Endothelial cell of umbilical vein (primary cell): ENCODE measurements around the gene SETBP1. TPM values are rescaled to one million over a fixed set of nuclear protein-coding genes. Genes with fewer than 3 reads are reported as not detected.

Experiments
- BruUV-seq: library from RNA; stranded (reverse); fragments of 400-500 nt; replicated peaks from 2 replicates; lab custom pipeline; 2021; lab: Mats Ljungman, UMichigan
- CTCF ChIA-PET: fragments of 300-600, 350-600 bp; sonication (Branson Sonifier 250); formaldehyde crosslinking; loops from one replicate; lab custom pipeline; 2021; ENCODE audit warnings: antibody characterized with exemption, inconsistent platforms; lab: Charles Lee
- POLR2A ChIA-PET: fragments of 300-600, 350-600 bp; sonication (Branson Sonifier 250); formaldehyde crosslinking; loops from one replicate; lab custom pipeline; 2021; ENCODE audit warnings: antibody characterized with exemption, inconsistent platforms; lab: Charles Lee
- DNase-seq: peaks from one replicate; pipeline ENCODE4 v3.0.0-alpha.2; 2011; ENCODE audit warnings: low read depth, low spot score
- FAIRE-seq: peaks from 2 replicates; lab custom pipeline; 2011; peaks lifted over from hg19 to GRCh38; lab: Jason Lieb, UNC
- H2AFZ ChIP-seq: 2 replicates; pipeline ENCODE4 v1.6.0; 2012; ENCODE audit warnings: low read depth, low read length, control low read depth, inconsistent platforms
- H3K27ac ChIP-seq: 2 replicates; pipeline ENCODE4 v1.5.1; 2011; ENCODE audit warnings: low read depth, mild to moderate bottlenecking, control low read depth, low read length, moderate library complexity; ENCODE audit not compliant: insufficient read depth
- H3K27me3 ChIP-seq, 2 experiments: 2 replicates each; pipeline versions ENCODE4 v1.6.0 to v1.6.1; 2011; ENCODE audit warnings: low read length in 2 of 2, mixed read lengths in 1 of 2; ENCODE audit not compliant: control insufficient read depth in 2 of 2, insufficient read depth in 2 of 2
- H3K36me3 ChIP-seq, 2 experiments: 2 replicates in 1 of 2; 3 replicates in 1 of 2; pipeline ENCODE4 v1.5.1; 2011; ENCODE audit warnings: low read length in 2 of 2, mild to moderate bottlenecking in 1 of 2, moderate library complexity in 1 of 2; ENCODE audit not compliant: control insufficient read depth in 2 of 2, insufficient read depth in 2 of 2; ENCODE audit errors: extremely low read depth in 1 of 2
- H3K4me1 ChIP-seq: 3 replicates; pipeline ENCODE4 v1.5.1; 2011; ENCODE audit warnings: mild to moderate bottlenecking, low read length; ENCODE audit not compliant: control insufficient read depth, insufficient read depth; ENCODE audit errors: extremely low read depth
- H3K4me2 ChIP-seq: 2 replicates; pipeline ENCODE4 v1.6.1; 2011; ENCODE audit warnings: low read length, control low read depth, mixed read lengths; ENCODE audit not compliant: insufficient read depth
- H3K4me3 ChIP-seq, 3 experiments: fragments of 200-600 bp in 1 of 3; sonication (generic), shearing (Covaris generic) in 1 of 3; replicated peaks in 1 of 3; 2 replicates each; pipeline ENCODE4 v1.5.1; 2011 to 2016; ENCODE audit warnings: control low read depth in 3 of 3, low read length in 3 of 3, mild to moderate bottlenecking in 2 of 3, inconsistent platforms in 1 of 3, low read depth in 1 of 3, moderate library complexity in 1 of 3; ENCODE audit not compliant: insufficient read depth in 1 of 3
- H3K79me2 ChIP-seq: 2 replicates; pipeline ENCODE4 v1.6.0; 2012; ENCODE audit warnings: low read length, inconsistent platforms; ENCODE audit not compliant: control insufficient read depth, insufficient read depth
- H3K9ac ChIP-seq: replicated peaks from 2 replicates; pipeline ENCODE3; 2011; ENCODE audit warnings: low read length, control low read depth; ENCODE audit not compliant: insufficient read depth; ENCODE audit errors: extremely low read depth
- H3K9me1 ChIP-seq: replicated peaks from 3 replicates; pipeline ENCODE4 v1.6.0; 2011; ENCODE audit warnings: mild to moderate bottlenecking, low read length; ENCODE audit not compliant: control insufficient read depth, insufficient read depth; ENCODE audit errors: extremely low read depth
- H3K9me3 ChIP-seq: replicated peaks from 2 replicates; pipeline ENCODE4 v1.5.1; 2012; ENCODE audit warnings: low read length, inconsistent platforms; ENCODE audit not compliant: control insufficient read depth, insufficient read depth
- H4K20me1 ChIP-seq: replicated peaks from 2 replicates; pipeline ENCODE3; 2011; ENCODE audit warnings: mild to moderate bottlenecking, low read length; ENCODE audit not compliant: control insufficient read depth, insufficient read depth; ENCODE audit errors: extremely low read depth
- EZH2 ChIP-seq: IDR thresholded peaks from 2 replicates; pipeline ENCODE4 v1.6.1; 2012; ENCODE audit warnings: borderline replicate concordance, low read depth, mild to moderate bottlenecking, moderate library complexity, low read length, inconsistent platforms; ENCODE audit not compliant: severe bottlenecking
- FOS ChIP-seq: IDR thresholded peaks from 2 replicates; pipeline ENCODE4 v1.6.1; 2011; ENCODE audit warnings: mild to moderate bottlenecking, low read length, moderate library complexity, borderline replicate concordance; ENCODE audit not compliant: insufficient read depth
- GATA2 ChIP-seq: IDR thresholded peaks from 2 replicates; pipeline ENCODE4 v1.7.0; 2011; ENCODE audit warnings: low read depth, mild to moderate bottlenecking, moderate library complexity, mixed read lengths, low read length; ENCODE audit not compliant: insufficient read length, insufficient read depth
- JUN ChIP-seq: IDR thresholded peaks from 2 replicates; pipeline ENCODE4 v1.6.1; 2011; ENCODE audit warnings: borderline replicate concordance, low read depth; ENCODE audit not compliant: insufficient read length, insufficient read depth
- MYC ChIP-seq: IDR thresholded peaks from one replicate; pipeline ENCODE4 v1.6.1; 2011; ENCODE audit warnings: mild to moderate bottlenecking, low read depth, low read length
- POLR2A ChIP-seq: IDR thresholded peaks from 2 replicates; pipeline ENCODE4 v1.6.1; 2012; ENCODE audit warnings: low read depth, mild to moderate bottlenecking, control low read depth, low read length
- POLR2AphosphoS5 ChIP-seq: IDR thresholded peaks from 2 replicates; pipeline ENCODE4 v1.6.1; 2012; ENCODE audit warnings: low read depth, mild to moderate bottlenecking, control low read depth, low read length, moderate library complexity; ENCODE audit not compliant: insufficient read depth
- dilution Hi-C: fragments of 300-500 bp; cut with MboI; formaldehyde crosslinking; loops from one replicate; pipeline ENCODE4 v1.15.0; 2019; ENCODE audit warnings: low sequenced_read_pairs; ENCODE audit not compliant: extremely low pct_ligation_motif_present
- intact Hi-C: fragments of 100-400 bp; cut with micrococcal nuclease; formaldehyde crosslinking; loops from one replicate; pipeline ENCODE4 v1.10.0; 2022
- polyA plus RNA-seq, 4 experiments: library from polyadenylated mRNA; depleted of rRNA in 3 of 4; stranded (reverse) in 3 of 4; unstranded in 1 of 4; fragments of >200 nt; gene quantifications; 2 replicates each; pipeline versions ENCODE4 v1.2.1 to v1.2.3, GENCODE V29; 2011 to 2012; ENCODE audit warnings: missing spikeins in 1 of 4
- total RNA-seq: library from RNA; stranded (reverse); gene quantifications from 2 replicates; pipeline ENCODE4 v1.2.3, GENCODE V29; 2021
- TF ChIP-seq, protein P1 (sequence below), 2 donors: IDR thresholded peaks; 1 replicate in 1 of 2; 2 replicates in 1 of 2; pipeline ENCODE4 v1.5.1; 2011; ENCODE audit warnings: low read length in 2 of 2, mild to moderate bottlenecking in 2 of 2, moderate library complexity in 2 of 2, control low read depth in 1 of 2, inconsistent platforms in 1 of 2, low read depth in 1 of 2; ENCODE audit not compliant: insufficient read depth in 1 of 2; ENCODE audit errors: extremely low read depth in 1 of 2
- TF ChIP-seq, protein P2 (sequence below): IDR thresholded peaks from 2 replicates; pipeline ENCODE4 v1.6.1; 2011; ENCODE audit not compliant: insufficient read depth, insufficient read length

Gene SETBP1
- total and polyA plus RNA-seq, 2 donors (not counting 3 experiments of a cell fraction or from before 2014, with no cell fraction given) = 0.76 to 3.1 TPM

DNA sequence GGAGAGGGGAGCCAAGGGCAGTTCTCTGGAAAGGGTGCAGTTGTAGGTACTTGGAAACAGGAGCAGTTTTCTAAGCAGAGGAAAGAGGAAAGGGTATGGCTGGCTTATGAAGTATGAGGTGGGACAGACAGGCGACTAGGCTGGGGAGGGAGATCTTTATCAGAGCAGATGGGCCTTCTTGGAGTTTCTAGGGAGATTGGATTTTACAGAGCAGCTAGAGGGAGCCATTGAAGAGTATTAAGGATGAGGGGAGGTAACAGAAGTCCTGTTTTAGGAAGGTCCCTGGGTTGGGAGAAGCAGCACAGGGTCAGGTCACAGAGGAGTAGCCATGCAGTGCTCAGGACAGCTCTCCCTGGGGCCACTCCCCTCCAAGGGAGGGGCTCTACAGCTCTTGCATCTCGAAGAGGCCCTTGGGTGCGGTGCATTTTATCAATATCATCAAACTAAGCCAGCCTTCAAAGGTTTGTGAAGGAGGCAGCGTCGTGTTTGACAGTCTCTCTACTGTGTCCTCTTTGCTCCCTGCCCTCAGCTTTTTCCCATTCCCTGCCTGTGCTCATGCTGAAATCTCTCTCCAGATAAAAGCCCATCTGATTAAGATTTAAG is 154.3 kb downstream of the SETBP1 start:
- Histone ChIP-seq H3K9me1 (no peaks in the 10 kb centered on the region), H3K27me3 (no peaks in the 10 kb centered on the region), H3K4me2 (no peak overlapping the region), H3K79me2 (no peaks in the 10 kb centered on the region), H3K27ac (no peak overlapping the region), H3K9me3 (no peaks in the 10 kb centered on the region), H3K4me1 (no peaks in the 10 kb centered on the region), H4K20me1 (no peaks in the 10 kb centered on the region), H3K4me3 (no peak overlapping the region), H3K36me3 (no peaks in the 10 kb centered on the region), H3K9ac (no peak overlapping the region), H2AFZ (no peak overlapping the region)
- FAIRE-seq (no peak), DNase-seq (no peak)
- BruUV-seq = no TSS peak
- dilution Hi-C loops (no loop called here), intact Hi-C loops (no loop called here)
- POLR2A ChIA-PET = no interaction called here
- CTCF ChIA-PET = no interaction called here
- no peak for TF ChIP-seq GATA2
- TF ChIP-seq, protein P1, sequence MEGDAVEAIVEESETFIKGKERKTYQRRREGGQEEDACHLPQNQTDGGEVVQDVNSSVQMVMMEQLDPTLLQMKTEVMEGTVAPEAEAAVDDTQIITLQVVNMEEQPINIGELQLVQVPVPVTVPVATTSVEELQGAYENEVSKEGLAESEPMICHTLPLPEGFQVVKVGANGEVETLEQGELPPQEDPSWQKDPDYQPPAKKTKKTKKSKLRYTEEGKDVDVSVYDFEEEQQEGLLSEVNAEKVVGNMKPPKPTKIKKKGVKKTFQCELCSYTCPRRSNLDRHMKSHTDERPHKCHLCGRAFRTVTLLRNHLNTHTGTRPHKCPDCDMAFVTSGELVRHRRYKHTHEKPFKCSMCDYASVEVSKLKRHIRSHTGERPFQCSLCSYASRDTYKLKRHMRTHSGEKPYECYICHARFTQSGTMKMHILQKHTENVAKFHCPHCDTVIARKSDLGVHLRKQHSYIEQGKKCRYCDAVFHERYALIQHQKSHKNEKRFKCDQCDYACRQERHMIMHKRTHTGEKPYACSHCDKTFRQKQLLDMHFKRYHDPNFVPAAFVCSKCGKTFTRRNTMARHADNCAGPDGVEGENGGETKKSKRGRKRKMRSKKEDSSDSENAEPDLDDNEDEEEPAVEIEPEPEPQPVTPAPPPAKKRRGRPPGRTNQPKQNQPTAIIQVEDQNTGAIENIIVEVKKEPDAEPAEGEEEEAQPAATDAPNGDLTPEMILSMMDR (IDR thresholded peaks at IDR 0.05; ENCODE audit: extremely low read depth in 1 of 2, insufficient read depth in 1 of 2, low read depth in 1 of 2, low read length in 2 of 2) = no peak
- TF ChIP-seq FOS = no peak
- no peak for TF ChIP-seq EZH2
- no peak for TF ChIP-seq MYC
- TF ChIP-seq, protein P2, sequence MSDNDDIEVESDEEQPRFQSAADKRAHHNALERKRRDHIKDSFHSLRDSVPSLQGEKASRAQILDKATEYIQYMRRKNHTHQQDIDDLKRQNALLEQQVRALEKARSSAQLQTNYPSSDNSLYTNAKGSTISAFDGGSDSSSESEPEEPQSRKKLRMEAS = no peak
- no peak for TF ChIP-seq POLR2AphosphoS5
- TF ChIP-seq POLR2A = no peak
- no peak for TF ChIP-seq JUN
